ENCODE data around the gene NXNL2.

NXNL2 gene

GRCh38 chr9:88511906-88512305 is 23.1 kb upstream of the NXNL2 start:
- TF ChIP-seq CTCF (IDR thresholded peaks at IDR 0.05; ENCODE audit: low read depth, low read length): no peak
- H3K36me3 ChIP-seq: no peaks in the 10 kb centered on the region
- no peak overlapping the region for H3K4me3 ChIP-seq (ENCODE audit: low read depth, low read length)
- no peak for DNase-seq
- no peak overlapping the region for H3K27ac ChIP-seq
- H3K27me3 ChIP-seq (ENCODE audit: insufficient read depth, low read depth, severe bottlenecking): no peaks in the 10 kb centered on the region
- no peaks in the 10 kb centered on the region for H3K9me3 ChIP-seq (ENCODE audit: severe bottlenecking)

DNA sequence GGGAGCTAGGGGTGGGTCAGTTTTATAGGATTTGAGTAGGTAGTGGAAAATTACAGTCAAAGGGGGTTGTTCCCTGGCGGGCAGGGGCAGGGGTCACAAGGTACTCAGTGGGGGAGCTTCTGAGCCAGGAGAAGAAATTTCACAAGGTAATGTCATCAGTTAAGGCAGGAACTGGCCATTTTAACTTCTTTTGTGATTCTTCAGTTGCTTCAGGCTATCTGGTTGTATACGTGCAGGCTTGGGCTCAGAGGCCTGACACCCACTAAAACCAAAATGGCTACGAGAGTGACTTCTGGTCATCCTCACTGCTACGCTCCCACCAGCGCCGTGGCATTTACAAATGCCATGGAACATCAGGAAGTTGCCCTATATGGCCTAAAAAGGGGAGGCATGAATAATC is 20.7 kb upstream of the NXNL2 start:
- no peak for DNase-seq
- Histone ChIP-seq H3K27me3 (ENCODE audit: insufficient read depth, low read depth, severe bottlenecking) (no peaks in the 10 kb centered on the region), H3K36me3 (no peaks in the 10 kb centered on the region), H3K9me3 (ENCODE audit: severe bottlenecking) (no peaks in the 10 kb centered on the region), H3K27ac (no peak overlapping the region), H3K4me3 (ENCODE audit: low read depth, low read length) (no peak overlapping the region)
- no peak for TF ChIP-seq CTCF (IDR thresholded peaks at IDR 0.05; ENCODE audit: low read depth, low read length)

GRCh38 chr9:88521308-88521707 is 13.7 kb upstream of the NXNL2 start:
- H3K36me3 ChIP-seq: no peaks in the 10 kb centered on the region
- no peak overlapping the region for H3K4me3 ChIP-seq (ENCODE audit: low read depth, low read length)
- peak; percentile 29 for DNase-seq
- H3K27me3 ChIP-seq (ENCODE audit: insufficient read depth, low read depth, severe bottlenecking): no peaks in the 10 kb centered on the region
- H3K9me3 ChIP-seq (ENCODE audit: severe bottlenecking): no peaks in the 10 kb centered on the region
- TF ChIP-seq CTCF (IDR thresholded peaks at IDR 0.05; ENCODE audit: low read depth, low read length): no peak
- no peak overlapping the region for H3K27ac ChIP-seq

GRCh38 chr9:88522360-88522759 is 12.6 kb upstream of the NXNL2 start:
- DNase-seq: no peak
- H3K4me3 ChIP-seq (ENCODE audit: low read depth, low read length): no peak overlapping the region
- H3K27me3 ChIP-seq (ENCODE audit: insufficient read depth, low read depth, severe bottlenecking): no peaks in the 10 kb centered on the region
- H3K27ac ChIP-seq: no peak overlapping the region
- no peak for TF ChIP-seq CTCF (IDR thresholded peaks at IDR 0.05; ENCODE audit: low read depth, low read length)
- H3K9me3 ChIP-seq (ENCODE audit: severe bottlenecking): no peaks in the 10 kb centered on the region
- H3K36me3 ChIP-seq: no peaks in the 10 kb centered on the region

DNA sequence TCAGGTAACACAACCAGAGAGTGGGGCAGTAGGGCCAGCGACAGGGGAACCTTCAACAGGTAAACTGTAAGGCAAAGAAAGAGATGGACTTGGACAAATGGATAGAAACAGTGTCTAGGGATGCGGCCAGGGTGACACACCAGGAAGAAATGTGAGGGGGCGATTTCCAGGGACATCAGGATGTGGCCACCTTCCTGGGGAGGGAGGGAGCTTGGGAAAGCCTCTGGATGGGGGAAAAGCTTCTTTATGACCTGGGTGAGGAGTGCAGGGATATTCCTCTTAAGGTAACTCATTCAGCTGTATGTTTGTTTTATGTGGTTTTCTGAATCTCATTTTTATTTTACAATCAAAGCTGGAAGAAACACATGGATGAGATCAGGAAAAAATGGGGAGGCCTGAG is 11.9 kb upstream of the NXNL2 start:
- H3K27ac ChIP-seq: no peak overlapping the region
- no peaks in the 10 kb centered on the region for H3K36me3 ChIP-seq
- DNase-seq: no peak
- H3K4me3 ChIP-seq (ENCODE audit: low read depth, low read length): no peak overlapping the region
- no peaks in the 10 kb centered on the region for H3K9me3 ChIP-seq (ENCODE audit: severe bottlenecking)
- no peak for TF ChIP-seq CTCF (IDR thresholded peaks at IDR 0.05; ENCODE audit: low read depth, low read length)
- no peaks in the 10 kb centered on the region for H3K27me3 ChIP-seq (ENCODE audit: insufficient read depth, low read depth, severe bottlenecking)

- no peak for TF ChIP-seq CTCF (IDR thresholded peaks at IDR 0.05; ENCODE audit: low read depth, low read length)
- Histone ChIP-seq H3K27me3 (ENCODE audit: insufficient read depth, low read depth, severe bottlenecking) (no peaks in the 10 kb centered on the region), H3K27ac (no peak overlapping the region), H3K36me3 (no peaks in the 10 kb centered on the region), H3K9me3 (ENCODE audit: severe bottlenecking) (no peaks in the 10 kb centered on the region), H3K4me3 (ENCODE audit: low read depth, low read length) (no peak overlapping the region)
- no peak for DNase-seq
These were observed 10.1 kb upstream of the NXNL2 start for GRCh38 chr9:88524911-88525310.
